NCI-H446 (cell line): ENCODE results near the gene GJB6.

Experiments
- DNase-seq, 2 experiments: peaks; one replicate each; lab custom pipeline; 2025; lab: John Stamatoyannopoulos, UW

The GJB6 gene

DNA sequence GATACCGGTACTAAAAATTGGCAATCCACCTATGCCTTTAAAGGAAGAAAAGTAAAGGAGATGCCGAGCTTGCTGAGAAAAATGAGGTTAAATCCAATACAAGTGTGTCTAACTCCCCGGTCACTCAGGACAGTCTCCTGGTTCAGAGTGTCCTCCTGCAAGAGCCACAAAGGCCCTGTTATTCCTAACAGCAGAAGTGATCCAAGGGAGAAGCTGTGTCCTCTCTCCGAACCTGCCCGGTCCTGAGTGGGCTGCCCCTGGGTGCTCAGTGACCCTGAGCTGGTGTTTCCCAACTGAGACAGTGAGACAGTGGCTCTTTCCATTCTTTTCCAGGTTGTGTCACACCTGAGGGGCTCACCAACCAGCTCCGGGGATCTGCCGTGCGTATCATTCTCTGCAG, 4.8 kb downstream of the GJB6 start:
- DNase-seq: no peak

DNA sequence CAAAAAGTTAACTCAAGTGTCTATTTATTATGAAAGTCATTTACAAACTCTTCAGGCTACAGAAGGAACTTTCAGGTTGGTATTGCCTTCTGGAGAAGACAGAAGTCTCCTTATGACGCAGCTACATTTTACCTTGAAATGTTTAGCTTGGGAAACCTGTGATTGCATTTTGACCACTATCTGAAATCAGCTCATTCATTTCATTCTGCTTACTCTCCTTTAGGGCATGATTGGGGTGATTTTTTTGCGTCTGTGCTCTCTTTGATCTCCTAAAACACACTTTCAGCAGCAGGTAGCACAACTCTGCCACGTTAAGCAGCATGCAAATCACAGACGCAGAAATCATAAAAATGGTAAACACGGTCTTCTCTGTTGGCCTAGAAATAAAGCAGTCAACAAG, 9.6 kb downstream of the GJB6 start:
- no peak for DNase-seq

DNA sequence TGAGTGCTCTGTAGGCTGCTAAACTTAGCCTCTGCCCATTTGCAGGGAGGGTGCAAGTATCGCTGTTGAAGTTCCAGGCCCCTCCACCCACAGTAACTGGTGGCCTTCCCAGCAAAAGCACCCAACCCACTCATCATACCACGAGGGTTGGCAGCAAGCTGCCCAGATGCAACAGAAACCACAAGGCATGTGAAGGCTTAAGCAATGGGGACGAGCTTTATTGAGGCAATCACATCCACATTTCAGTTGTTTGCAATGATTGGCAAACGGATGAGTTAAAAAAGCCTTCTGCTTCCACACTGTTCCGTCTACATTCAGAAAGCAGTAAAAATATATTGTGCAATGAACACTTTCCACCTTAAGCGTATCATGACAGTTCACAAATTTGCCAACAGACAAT, 10.3 kb downstream of the GJB6 start:
- no peak for DNase-seq

DNA sequence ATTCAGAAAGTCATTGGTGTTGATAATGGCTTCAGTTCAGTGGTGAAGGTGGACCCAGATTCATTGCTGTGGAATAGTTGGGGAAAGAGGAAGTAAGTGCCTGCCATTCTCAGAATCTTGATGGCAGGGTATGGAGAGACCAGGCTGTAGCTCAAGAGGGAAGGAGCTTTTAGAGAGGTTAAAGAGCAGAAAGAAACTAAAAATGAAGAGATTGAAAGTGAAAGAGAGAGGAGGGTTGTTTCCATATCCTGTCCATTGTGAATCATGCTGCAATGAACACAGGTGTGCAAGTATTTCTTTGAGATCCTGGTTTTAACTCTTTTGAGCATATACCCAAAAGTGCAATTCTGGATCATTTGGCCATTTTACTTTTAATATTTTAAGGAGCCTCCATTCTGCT, 12.5 kb downstream of the GJB6 start:
- no peak for DNase-seq

DNA sequence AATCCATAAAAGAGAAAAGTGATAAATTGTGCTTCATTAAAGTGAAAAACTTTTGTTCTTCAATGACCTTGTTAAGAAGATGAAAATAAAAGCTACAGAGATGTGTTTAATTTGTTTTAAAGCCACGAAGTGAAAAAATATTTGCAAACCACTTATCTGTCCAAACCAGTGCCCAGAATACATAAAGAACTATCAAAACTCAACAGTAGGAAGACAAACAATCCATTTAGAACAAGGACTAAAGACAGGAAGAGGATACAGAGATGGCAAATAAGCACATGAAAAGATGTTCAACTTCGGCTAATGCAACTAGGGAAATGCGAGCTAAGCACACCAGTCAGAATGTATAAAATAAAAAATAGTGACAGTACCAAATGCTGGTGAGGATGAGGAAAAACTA, 15.0 kb downstream of the GJB6 start:
- no peak for DNase-seq

DNA sequence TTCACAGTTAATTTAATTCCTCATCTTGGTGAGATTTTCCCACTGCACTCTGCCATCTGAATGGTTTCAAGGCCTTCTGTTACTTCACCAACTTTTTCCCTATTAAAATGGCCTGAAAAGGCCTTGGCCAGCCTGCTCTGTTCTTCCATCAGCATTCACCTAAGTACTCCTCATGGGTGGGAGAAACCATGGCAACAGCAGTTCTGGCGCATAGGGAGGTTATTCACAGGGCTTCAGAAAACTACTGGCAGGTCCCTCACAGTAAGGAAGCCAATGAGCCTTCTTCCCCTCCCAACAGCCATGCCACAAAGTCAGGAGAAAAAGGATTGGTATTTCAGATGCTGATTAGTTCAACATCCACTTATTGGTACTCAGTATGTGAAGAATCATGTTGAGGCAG, 22.2 kb downstream of the GJB6 start:
- DNase-seq: no peak

DNA sequence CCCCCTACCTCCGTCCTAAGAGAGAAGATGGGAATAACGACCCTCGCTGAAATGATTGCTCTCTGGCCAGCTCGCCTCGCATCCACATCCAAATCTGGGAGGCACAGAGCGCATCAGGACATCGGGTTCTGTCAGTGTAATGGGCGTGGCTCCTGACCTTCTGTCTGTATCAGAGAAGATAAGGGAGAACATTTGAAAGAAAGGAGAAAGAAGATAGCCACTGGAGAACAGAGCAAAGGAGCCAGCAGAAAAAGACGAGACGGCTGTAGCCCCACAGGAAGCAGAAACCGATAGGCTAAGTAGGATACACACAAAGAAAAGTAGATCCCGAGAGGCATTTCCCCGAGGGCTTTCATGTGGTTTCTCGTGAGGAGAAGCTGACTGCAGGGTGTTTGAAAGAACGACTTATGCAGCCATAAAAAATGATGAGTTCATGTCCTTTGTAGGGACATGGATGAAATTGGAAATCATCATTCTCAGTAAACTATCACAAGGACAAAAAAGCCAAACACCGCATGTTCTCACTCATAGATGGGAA, 25.4 kb downstream of the GJB6 start:
- no peak for DNase-seq

DNA sequence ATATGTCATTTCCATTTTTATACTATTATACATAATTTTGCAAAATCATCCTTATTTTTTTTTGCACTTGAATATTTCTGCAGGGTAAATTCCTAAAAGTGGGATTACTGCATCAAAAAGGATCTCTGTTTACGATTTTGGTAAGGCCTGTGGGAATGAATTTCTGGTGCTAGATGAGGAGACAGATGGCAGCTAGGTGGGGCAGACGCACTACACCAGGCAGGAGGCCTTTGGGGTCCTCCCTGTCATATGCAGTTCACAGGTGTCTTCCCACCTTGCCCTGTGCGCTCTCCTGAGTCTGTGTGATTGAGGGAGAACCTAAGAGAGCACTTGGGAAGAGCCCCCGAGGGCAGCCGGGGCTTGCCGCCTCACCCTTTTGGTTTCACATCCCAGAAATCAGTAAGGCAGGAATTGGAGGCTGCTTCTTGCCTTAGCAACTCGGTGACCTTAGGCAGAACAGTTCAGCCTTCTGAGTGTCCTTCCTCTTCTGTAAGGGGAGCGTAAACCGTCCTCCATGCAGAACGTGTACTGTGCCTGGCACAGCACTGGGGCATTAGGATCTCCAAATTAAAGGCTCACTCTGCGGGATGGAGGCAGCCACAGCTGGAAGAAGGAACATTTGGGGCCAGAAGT, 25.9 kb downstream of the GJB6 start:
- no peak for DNase-seq

DNA sequence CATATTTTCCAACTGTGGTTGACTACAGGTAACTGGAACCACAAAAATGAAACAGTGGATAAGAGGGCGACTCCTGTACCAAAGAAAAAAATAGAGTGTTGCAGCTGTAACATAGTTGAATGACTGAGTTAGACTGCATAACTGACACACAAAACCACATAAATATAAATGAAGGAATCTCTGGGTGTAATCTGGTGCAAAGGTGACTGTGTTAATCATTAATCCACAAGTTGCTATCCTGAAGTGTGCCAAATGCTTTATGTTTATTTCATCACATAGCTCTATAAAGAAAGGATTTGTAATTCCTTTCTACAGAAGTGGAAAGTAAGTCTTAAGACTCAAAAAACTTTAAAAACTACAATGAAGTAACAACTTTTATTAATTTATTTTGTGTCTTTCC, 33.3 kb downstream of the GJB6 start:
- DNase-seq: no peak

DNA sequence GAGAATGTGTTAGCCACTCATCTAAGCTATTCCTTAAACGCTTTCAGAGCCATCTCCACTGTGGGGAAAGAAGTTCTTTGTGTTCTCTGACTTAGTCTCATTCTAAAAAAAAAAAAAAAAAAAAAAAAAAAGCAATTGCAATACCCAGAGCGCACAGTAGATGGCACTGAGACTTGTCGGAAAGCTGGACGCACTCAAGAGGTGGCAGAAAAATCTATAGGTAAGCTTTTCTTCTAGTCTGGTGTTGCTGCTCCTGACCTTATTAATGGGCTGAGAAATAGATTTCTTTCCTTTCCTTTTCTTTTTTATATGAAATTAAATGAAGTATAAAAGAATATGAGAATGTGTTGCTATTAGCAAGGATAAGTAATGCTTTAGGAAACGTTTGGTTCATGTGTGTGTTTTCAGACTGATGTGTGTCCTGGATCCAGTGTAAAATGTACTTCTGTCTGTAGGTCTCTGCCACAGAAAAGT, 34.7 kb downstream of the GJB6 start:
- peak; percentile 18 to 35 for DNase-seq

DNA sequence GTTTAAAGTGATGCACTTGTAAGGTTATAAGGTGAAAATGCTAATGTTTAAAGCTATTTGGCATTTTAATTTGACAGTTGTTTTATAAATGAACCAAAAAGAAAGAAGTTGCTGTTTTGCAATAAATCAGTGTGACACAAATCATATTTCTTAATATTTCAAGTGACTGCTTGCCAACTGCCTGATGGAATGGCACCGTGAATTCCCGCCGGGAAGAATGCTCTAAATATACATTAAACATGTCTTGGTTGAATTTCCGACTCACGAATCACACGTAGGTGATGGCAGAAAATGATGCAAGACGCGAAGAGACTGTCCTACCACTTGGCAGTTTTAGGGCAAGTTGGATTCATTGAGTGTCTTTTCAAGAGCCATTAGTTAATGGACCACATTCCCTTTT, 36.3 kb downstream of the GJB6 start:
- no peak for DNase-seq

DNA sequence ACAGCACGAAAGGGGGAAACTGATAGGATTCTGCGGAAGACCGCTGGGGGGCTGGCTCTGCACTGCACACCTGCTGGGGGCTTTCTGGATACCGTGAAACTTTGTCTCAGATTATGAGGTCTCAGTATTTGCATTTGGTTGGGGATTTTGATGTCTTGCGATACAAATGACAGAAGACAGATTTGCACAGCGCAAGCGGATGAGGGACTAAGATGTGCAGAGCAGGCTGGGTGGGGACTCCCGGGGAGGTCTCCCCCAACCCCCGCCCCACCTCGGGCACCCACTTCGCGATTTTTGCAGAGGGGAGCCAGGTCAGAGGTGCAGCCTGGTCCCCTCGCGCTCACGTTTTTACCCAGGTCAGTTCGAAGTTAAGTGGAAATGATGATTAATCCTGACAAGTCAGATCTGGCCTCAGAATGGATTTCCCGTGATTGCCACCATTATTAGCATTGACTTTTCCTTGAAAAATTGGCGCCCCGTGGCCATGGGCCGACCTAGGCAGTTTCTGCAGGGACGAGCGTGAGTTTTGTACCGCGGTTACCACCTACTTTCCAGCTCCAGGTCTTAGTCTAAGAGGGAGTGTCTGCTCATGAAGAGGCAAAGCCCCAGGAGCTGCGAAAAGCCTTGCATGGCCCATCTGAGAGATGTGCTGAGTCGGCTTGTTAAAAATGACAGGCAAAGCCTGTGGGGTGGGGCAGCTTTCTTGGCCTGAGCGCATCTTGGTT, 38.0 kb downstream of the GJB6 start:
- no peak for DNase-seq

DNA sequence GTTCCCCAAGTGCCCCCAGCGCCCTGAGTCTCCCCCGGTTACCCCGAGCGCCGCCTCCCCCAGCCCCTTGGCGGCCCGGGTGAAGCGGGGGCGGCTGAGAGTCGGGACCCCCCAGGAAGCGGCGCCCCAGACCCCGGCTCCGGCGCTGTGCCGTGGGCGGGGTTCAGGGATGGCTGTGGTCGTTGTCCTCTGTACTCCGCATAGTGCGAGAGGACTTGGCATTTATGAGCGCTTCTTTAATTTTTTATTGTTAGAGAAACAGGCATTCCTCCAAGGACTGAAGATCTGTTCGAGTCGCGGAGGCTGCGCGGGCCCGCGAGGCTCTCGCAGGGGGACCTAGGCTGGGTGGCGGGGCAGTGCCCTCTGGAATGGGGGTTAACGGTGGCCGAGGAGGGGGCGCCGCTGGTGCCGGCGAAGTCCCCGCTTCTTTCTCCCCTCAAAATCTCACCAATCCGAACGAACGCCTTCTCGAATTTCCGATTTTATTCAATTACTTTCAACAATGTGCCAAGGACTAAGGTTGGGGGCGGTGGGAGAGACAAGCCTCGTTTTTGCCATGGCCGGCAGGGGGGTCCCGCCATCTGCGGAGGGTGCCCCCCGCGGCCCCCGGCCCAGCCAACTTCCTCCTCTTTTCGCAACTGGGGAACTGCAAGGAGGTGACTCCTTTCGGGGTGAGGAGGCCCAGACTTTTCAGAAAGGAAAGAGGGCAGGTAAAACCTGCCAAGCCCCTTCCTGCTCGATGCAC, 38.8 kb downstream of the GJB6 start:
- no peak for DNase-seq

DNA sequence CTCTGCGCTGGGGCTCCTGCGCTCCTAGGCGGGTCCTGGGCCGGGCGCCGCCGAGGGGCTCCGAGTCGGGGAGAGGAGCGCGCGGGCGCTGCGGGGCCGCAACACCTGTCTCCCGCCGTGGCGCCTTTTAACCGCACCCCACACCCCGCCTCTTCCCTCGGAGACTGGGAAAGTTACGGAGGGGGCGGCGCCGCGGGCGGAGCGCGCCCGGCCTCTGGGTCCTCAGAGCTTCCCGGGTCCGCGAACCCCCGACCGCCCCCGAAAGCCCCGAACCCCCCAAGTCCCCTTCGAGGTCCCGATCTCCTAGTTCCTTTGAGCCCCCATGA, 39.3 kb downstream of the GJB6 start, which contains the start of gene GJB2:
Gene GJB2, minus strand, starts transcription at position 103 of the 326 bp plus-strand sequence. CDS start 3,357 bp downstream, outside the sequence.
- no peak for DNase-seq

DNA sequence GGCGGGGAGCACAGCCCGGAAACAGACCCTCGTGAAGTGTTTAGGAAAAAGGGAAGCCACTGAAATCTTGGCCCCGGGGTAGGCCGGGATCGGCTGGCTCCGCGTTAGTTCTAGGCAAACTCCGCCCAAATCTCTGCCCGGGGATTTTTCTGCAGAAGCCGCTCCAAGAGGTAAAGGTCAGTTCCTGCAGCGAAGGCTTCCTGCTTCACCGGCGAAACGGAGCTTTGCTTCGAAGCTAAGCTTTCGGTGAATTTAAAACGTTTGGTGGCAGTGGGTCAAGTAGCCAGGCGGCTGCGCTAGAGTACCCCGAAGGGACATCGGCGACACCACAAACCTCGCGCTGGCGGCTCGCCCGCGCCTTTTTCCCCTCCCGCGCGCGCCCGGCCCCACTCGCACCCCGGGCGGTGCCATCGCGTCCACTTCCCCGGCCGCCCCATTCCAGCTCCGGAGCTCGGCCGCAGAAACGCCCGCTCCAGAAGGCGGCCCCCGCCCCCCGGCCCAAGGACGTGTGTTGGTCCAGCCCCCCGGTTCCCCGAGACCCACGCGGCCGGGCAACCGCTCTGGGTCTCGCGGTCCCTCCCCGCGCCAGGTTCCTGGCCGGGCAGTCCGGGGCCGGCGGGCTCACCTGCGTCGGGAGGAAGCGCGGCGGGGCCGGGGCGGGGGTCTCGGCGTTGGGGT, 39.8 kb downstream of the GJB6 start:
- DNase-seq: no peak

DNA sequence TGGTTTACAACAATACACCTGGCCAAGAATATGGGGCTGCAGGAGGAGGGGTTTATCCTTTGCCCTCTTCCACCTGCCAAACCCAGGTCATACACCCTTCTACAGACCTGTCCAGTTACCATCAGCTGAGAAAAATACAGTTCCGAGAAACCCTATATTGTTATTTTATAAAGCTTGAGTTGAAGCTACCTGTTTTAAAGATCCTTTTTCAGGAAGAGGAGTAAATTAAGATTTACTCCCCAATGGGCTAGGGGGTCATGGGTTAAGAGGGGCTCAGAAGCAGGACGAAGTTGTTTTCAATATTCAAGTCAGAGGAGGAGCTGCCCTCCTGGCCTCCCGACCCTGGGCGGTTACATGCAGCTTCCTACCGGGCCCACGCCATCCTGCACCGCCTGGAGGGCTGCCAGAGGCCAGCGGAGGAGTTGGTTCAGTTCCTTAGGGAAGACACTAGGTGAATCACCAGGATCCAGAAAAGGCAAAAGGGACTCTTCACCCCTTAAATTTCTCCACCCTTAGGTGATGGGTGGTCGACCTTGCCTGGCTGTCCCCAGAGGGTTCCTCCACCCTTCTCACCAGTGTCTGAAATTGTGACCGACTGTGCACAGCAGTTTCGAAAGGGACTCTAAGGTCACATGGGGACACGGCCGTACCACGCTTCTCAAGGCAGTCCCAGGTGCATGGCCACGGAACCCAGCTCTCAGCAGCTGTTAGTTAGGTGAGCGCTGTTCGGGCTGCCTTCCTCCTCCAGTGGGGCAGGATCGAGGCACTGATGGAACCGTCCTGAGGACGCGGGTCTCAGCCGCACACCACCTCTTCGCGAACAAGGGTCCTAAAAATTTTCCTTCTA, 40.6 kb downstream of the GJB6 start:
- no peak for DNase-seq

DNA sequence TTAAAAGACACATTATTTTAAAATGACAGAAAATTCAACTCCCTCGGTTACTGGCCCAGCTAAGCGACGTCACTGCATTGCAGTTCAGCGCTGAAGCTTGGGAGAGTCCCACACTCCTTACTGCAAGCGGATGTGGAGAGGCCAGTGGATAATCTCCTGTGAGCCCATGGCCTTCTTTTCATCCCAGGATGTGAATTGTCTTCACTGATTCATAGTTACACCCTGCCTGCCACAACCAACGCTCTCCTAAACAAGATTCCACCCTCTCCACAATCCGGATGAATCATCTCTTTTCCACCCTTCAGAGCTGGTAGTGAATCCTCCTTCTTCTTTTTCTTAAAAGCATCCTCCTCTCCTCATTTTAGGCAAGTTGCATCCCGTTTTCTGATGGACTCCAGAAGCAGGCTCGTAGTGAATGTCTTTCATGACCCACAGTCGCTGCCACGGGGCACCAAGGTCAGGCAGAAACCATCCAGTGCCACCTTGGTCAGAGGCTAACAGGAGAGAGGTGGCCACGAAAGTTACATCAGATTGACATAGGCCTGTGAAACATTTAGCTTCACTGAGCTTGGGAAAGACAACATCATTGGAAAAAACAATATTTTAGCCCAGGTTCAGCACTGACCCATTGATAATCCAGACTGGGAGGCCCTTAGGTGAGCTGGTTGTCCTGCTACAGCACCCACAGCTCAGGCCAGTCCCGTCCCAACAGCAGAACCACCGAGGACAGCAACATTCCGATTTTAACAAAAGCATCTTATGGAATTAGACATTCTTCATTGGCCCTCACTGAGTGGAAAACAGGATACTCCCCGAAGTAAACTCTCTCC, 41.4 kb downstream of the GJB6 start:
- no peak for DNase-seq

DNA sequence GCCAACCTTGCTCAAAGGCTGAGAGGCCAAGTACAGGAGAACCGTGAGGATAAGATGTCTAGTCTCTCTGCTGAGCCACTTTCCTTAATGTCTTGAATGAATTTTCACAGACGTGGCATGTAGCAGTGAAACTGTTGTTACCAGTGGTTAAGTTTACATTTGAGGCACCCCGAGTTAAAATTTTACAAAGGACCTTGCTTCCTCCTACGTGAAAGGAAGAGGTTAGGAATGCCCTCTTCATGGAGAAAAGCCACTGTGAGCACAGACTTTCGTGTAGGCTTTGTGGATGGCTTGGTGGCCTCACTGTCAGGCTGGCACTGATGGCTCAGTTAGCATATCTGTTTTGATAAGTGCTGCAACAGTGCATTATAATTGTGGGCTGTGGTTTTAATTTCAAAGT, 42.0 kb downstream of the GJB6 start:
- DNase-seq: no peak

DNA sequence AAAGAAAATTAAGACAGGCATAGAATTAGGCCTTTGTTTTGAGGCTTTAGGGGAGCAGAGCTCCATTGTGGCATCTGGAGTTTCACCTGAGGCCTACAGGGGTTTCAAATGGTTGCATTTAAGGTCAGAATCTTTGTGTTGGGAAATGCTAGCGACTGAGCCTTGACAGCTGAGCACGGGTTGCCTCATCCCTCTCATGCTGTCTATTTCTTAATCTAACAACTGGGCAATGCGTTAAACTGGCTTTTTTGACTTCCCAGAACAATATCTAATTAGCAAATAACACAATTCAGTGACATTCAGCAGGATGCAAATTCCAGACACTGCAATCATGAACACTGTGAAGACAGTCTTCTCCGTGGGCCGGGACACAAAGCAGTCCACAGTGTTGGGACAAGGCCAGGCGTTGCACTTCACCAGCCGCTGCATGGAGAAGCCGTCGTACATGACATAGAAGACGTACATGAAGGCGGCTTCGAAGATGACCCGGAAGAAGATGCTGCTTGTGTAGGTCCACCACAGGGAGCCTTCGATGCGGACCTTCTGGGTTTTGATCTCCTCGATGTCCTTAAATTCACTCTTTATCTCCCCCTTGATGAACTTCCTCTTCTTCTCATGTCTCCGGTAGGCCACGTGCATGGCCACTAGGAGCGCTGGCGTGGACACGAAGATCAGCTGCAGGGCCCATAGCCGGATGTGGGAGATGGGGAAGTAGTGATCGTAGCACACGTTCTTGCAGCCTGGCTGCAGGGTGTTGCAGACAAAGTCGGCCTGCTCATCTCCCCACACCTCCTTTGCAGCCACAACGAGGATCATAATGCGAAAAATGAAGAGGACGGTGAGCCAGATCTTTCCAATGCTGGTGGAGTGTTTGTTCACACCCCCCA, 43.2 kb downstream of the GJB6 start:
- no peak for DNase-seq
